Measurements from ENCODE around the gene KCNA10.

Gene KCNA10

DNA sequence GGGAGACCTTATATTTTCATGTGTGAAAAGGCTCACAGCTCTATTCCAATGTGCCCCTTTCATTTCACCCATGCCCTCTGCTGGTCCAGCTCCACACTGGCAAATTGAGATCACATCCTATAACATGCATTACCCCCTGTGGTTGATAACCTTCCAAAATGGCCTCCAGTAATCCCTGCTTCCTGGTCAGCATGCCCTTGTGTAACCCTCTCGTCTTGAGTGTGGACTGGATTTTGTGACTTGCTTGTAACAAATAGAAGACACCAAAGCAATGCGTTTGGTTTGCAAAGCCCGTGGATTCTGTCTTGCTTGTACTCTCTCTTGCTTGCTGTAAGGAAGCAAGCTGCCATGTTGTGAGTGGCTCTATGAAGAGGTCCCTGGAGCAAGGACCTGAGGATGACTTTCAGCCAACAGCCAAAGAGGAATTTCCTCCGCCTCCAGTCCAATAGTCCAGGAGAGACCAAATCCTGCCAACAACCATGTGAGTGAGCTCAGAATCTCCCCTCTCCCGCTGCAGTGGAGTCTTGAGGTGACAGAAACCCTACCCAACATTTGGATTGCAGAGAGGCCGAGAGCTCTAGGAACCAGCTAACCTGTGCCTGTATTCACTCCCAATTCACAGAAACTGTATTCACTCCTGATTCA, 17.4 kb downstream of the KCNA10 start:
- no peak overlapping the region for H3K4me3 ChIP-seq (ENCODE audit: low read depth in 1 of 2, low read length in 1 of 2)
- TF ChIP-seq, protein P1, sequence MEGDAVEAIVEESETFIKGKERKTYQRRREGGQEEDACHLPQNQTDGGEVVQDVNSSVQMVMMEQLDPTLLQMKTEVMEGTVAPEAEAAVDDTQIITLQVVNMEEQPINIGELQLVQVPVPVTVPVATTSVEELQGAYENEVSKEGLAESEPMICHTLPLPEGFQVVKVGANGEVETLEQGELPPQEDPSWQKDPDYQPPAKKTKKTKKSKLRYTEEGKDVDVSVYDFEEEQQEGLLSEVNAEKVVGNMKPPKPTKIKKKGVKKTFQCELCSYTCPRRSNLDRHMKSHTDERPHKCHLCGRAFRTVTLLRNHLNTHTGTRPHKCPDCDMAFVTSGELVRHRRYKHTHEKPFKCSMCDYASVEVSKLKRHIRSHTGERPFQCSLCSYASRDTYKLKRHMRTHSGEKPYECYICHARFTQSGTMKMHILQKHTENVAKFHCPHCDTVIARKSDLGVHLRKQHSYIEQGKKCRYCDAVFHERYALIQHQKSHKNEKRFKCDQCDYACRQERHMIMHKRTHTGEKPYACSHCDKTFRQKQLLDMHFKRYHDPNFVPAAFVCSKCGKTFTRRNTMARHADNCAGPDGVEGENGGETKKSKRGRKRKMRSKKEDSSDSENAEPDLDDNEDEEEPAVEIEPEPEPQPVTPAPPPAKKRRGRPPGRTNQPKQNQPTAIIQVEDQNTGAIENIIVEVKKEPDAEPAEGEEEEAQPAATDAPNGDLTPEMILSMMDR (IDR thresholded peaks at IDR 0.05), result no peak
- no peaks in the 10 kb centered on the region for H3K36me3 ChIP-seq
- H3K27me3 ChIP-seq, result no peaks in the 10 kb centered on the region
- no peak overlapping the region for H3K27ac ChIP-seq
- no peaks in the 10 kb centered on the region for H3K9me3 ChIP-seq
- H3K4me1 ChIP-seq (ENCODE audit: control insufficient read depth in 1 of 2, insufficient read depth in 1 of 2, low read depth in 1 of 2, low read length in 1 of 2), result no peaks in the 10 kb centered on the region

GRCh38 chr1:110498270-110498669, 20.7 kb downstream of the KCNA10 start:
- no peak overlapping the region for H3K4me3 ChIP-seq (ENCODE audit: low read depth in 1 of 2, low read length in 1 of 2)
- TF ChIP-seq, protein P1 (IDR thresholded peaks at IDR 0.05), result no peak
- H3K36me3 ChIP-seq, result no peaks in the 10 kb centered on the region
- no peaks in the 10 kb centered on the region for H3K9me3 ChIP-seq
- H3K27me3 ChIP-seq, result peaks cover 11% of the 10 kb centered on the region
- H3K27ac ChIP-seq, result no peak overlapping the region
- no peaks in the 10 kb centered on the region for H3K4me1 ChIP-seq (ENCODE audit: control insufficient read depth in 1 of 2, insufficient read depth in 1 of 2, low read depth in 1 of 2, low read length in 1 of 2)

DNA sequence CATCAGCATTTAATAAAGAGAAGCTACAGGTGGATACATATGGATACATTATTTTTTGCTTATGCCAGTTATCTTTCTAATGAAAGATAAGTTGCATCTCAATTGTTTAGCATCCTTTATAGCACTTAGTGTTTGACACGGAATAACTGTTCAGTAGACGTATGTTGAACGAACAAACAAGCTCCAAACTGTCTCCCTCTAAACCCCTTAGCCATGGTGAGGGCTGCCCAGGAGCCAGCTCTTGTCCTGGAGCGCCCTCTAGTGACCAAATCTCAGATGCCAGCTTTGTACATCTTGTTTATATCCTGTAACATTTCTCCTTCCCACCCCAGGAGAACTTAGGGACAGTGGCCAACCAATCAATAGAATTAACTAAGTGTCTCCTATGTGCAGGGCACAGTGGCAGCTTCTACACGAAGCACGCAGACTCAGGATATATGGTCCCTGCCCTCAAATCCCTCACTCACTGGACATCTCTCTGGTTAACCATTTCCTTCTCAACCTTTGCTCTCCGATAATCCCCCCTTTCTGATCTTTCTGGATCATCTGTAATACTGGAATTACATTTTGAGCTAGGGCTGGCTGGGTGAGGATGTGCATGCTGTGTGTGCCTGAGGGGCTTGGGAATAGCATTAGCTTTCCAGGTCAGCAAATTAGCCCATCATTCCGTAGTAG, 22.9 kb downstream of the KCNA10 start:
- Histone ChIP-seq H3K4me3 (ENCODE audit: low read depth in 1 of 2, low read length in 1 of 2) (no peak overlapping the region), H3K4me1 (ENCODE audit: control insufficient read depth in 1 of 2, insufficient read depth in 1 of 2, low read depth in 1 of 2, low read length in 1 of 2) (no peaks in the 10 kb centered on the region), H3K27me3 (peaks cover 11% of the 10 kb centered on the region), H3K36me3 (no peaks in the 10 kb centered on the region), H3K9me3 (no peaks in the 10 kb centered on the region), H3K27ac (no peak overlapping the region)
- TF ChIP-seq, protein P1 (IDR thresholded peaks at IDR 0.05), result peak; percentile 73

DNA sequence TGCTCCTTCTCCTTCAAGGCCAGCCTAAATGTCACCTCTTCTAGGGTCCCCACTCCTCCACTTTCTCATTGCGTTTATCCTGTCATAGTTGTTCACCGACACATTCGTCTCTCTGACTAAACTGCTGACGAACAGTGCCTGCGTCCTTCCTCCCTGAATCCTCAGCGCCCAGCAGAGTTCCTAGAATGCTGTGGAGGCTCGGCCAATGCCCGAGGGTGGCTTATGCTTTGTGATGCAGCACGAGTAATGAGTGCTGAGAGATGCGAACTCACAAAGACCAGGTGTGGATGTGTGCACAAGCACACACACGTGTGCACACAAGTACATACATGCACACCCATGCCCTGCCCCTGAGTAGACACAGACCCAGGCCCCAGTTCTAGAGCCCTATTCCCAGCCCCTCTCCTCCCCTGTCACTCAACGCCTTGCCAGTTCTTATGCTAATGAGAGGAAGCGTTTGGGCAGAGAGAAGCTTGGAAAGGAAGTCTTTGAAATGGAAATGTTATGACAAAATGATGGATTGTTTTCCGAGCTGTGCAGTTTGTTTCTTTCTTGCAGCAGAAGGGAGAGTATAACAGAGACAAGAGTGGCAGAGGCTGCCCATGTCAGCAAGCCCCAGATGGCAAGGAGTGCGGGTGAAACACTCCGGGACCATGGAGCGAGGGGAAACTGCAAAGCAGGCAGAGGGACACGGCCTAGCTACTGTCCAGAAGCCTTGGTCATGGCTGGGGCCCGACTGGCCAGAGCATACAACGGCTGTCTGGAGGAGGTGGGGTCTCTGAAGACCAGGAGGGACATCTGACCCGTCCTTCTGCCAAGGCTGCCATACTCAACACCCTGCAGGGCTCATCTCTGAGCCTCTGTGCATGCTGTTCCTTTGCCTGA, 24.2 kb downstream of the KCNA10 start:
- Histone ChIP-seq H3K4me3 (ENCODE audit: low read depth in 1 of 2, low read length in 1 of 2) (no peak overlapping the region), H3K27ac (no peak overlapping the region), H3K36me3 (no peaks in the 10 kb centered on the region), H3K4me1 (ENCODE audit: control insufficient read depth in 1 of 2, insufficient read depth in 1 of 2, low read depth in 1 of 2, low read length in 1 of 2) (no peaks in the 10 kb centered on the region), H3K27me3 (peaks cover 11% of the 10 kb centered on the region), H3K9me3 (no peaks in the 10 kb centered on the region)
- TF ChIP-seq, protein P1 (IDR thresholded peaks at IDR 0.05), result no peak

- no peaks in the 10 kb centered on the region for H3K36me3 ChIP-seq
- H3K4me1 ChIP-seq (ENCODE audit: control insufficient read depth in 1 of 2, insufficient read depth in 1 of 2, low read depth in 1 of 2, low read length in 1 of 2), result no peaks in the 10 kb centered on the region
- H3K4me3 ChIP-seq (ENCODE audit: low read depth in 1 of 2, low read length in 1 of 2), result no peak overlapping the region
- TF ChIP-seq, protein P1 (IDR thresholded peaks at IDR 0.05), result no peak
- H3K9me3 ChIP-seq, result no peaks in the 10 kb centered on the region
- H3K27ac ChIP-seq, result no peak overlapping the region
- peaks cover 11% of the 10 kb centered on the region for H3K27me3 ChIP-seq
These were observed 24.9 kb downstream of the KCNA10 start for GRCh38 chr1:110494036-110494435.
